Epithelial cell of esophagus (primary cell): ENCODE data around the gene HAX1.

Experiments
- DNase-seq: peaks from one replicate; pipeline ENCODE4 v3.0.0; 2010; ENCODE audit warnings: low read depth
- H3K4me3 ChIP-seq: 2 replicates; pipeline ENCODE4 v1.5.1; 2011; ENCODE audit warnings: mild to moderate bottlenecking, low read length, control low read depth
- TF ChIP-seq, protein P1 (sequence below): IDR thresholded peaks from 2 replicates; pipeline ENCODE4 v1.5.1; 2011; ENCODE audit warnings: low read depth, mild to moderate bottlenecking, low read length, control low read depth, inconsistent platforms; ENCODE audit not compliant: insufficient read depth; ENCODE audit errors: missing control alignments

The HAX1 gene

DNA sequence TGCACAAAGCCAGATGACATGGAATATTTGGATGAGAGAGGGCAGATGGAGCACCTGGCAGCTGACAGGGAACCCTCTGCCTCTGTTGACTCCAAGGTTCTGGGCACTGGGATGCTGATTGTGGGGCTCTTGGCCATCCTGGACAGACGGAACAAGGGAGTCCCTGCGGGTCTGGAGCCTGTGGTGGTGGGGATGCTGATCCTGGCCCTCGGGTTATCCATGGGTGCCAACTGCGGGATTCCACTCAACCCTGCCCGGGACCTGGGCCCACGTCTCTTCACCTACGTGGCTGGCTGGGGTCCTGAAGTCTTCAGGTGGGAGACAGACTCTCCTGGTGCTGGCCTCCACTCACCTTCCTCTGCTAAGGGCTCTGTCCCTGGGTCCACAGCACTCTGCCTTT is 51.1 kb downstream of the HAX1 start:
- TF ChIP-seq, protein P1, sequence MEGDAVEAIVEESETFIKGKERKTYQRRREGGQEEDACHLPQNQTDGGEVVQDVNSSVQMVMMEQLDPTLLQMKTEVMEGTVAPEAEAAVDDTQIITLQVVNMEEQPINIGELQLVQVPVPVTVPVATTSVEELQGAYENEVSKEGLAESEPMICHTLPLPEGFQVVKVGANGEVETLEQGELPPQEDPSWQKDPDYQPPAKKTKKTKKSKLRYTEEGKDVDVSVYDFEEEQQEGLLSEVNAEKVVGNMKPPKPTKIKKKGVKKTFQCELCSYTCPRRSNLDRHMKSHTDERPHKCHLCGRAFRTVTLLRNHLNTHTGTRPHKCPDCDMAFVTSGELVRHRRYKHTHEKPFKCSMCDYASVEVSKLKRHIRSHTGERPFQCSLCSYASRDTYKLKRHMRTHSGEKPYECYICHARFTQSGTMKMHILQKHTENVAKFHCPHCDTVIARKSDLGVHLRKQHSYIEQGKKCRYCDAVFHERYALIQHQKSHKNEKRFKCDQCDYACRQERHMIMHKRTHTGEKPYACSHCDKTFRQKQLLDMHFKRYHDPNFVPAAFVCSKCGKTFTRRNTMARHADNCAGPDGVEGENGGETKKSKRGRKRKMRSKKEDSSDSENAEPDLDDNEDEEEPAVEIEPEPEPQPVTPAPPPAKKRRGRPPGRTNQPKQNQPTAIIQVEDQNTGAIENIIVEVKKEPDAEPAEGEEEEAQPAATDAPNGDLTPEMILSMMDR: no peak
- DNase-seq: no peak
- no peak overlapping the region for H3K4me3 ChIP-seq

GRCh38 chr1:154324241-154324640 is 51.8 kb downstream of the HAX1 start:
- TF ChIP-seq, protein P1: no peak
- no peak for DNase-seq
- no peak overlapping the region for H3K4me3 ChIP-seq

- peak; percentile 72 for DNase-seq
- peak within 1 kb of the TSS; percentile 37 for H3K4me3 ChIP-seq
- TF ChIP-seq, protein P1: peak; percentile 88
Observed at GRCh38 chr1:154324669-154325582, 52.5 kb downstream of the HAX1 start, which contains the start of gene ATP8B2. Gene ATP8B2 (plus strand): TSS chr1:154325525. CDS start chr1:154328142, 2,617 bp downstream.
